Thymus (tissue), 11 donors: Measurements from ENCODE around the gene ORM2. TPM values are rescaled to one million over a fixed set of nuclear protein-coding genes. Genes with fewer than 3 reads are reported as not detected.
A peak's percentile ranks its signal among the peaks of the same experiment; 100 is the strongest.

Experiments
- DNase-seq, 9 donors: peaks; one replicate each; pipeline ENCODE4 v3.0.0-alpha.2; 2013; ENCODE audit warnings: low spot score in 9 of 9, low read depth in 6 of 9, missing footprints in 1 of 9
- H3K27ac ChIP-seq, 2 donors: one replicate each; pipeline ENCODE4 v1.5.1; 2013; ENCODE audit warnings: control low read depth in 1 of 2, low read depth in 1 of 2, low read length in 1 of 2, mild to moderate bottlenecking in 1 of 2, moderate library complexity in 1 of 2
- H3K27me3 ChIP-seq, 2 donors: one replicate each; pipeline ENCODE4 v1.5.1; 2013; ENCODE audit warnings: low read length in 1 of 2; ENCODE audit not compliant: control insufficient read depth in 2 of 2, insufficient read depth in 1 of 2
- H3K36me3 ChIP-seq, 2 donors: one replicate each; pipeline ENCODE4 v1.5.1; 2013; ENCODE audit warnings: low read length in 1 of 2, mild to moderate bottlenecking in 1 of 2, moderate library complexity in 1 of 2; ENCODE audit not compliant: control insufficient read depth in 2 of 2, insufficient read depth in 2 of 2
- H3K4me1 ChIP-seq, 2 donors: one replicate each; pipeline ENCODE4 v1.5.1; 2013; ENCODE audit warnings: low read length in 2 of 2; ENCODE audit not compliant: control insufficient read depth in 2 of 2, insufficient read depth in 2 of 2
- H3K4me3 ChIP-seq, 2 donors: one replicate each; pipeline ENCODE4 v1.5.1; 2013; ENCODE audit warnings: low read length in 2 of 2, control low read depth in 1 of 2, mild to moderate bottlenecking in 1 of 2
- H3K9me3 ChIP-seq, 2 donors: one replicate each; pipeline ENCODE4 v1.5.1; 2013; ENCODE audit warnings: low read length in 1 of 2, mild to moderate bottlenecking in 1 of 2; ENCODE audit not compliant: control insufficient read depth in 2 of 2, insufficient read depth in 1 of 2
- WGBS: extraction: QIAGEN DNeasy Blood & Tissue Kit; methylation state at CpG from one replicate; pipeline ENCODE4 v1.1.7; 2013; 5-methylcytosine and 5-hydroxymethylcytosine counted together
- polyA plus RNA-seq: library from polyadenylated mRNA; stranded (reverse); fragments of 200-250 nt; gene quantifications from one replicate; pipeline ENCODE4 v1.2.3, GENCODE V29; 2013
- total RNA-seq: library from RNA; stranded (reverse); fragments of 120-200 nt; gene quantifications from one replicate; pipeline ENCODE4 v1.2.4, GENCODE V29; 2013
- donor health status: healthy.

ORM2 gene
- total and polyA plus RNA-seq, 2 donors, result 0.38 to 1.1 TPM

DNA sequence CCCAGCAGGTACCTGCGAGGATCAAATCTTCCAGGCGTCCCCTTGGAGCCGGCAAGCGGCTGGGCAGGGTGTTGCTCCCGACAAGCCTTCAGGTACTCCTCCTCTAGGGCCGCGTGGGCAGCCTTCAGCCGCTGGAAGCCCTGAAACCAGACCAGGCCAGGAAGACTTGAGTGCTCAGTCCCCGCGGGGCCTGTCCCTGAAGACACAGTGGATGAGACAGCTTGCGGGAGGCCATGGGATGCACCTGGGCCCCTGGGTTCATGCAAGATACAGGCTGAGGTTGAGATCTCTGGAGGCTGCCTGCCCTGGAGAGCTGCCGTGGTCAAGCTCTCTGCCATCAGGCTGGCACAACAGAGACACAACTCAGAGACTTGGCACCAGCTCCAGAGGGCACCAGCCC lies 32.7 kb downstream of the ORM2 start:
- Histone ChIP-seq H3K4me3 (no peak overlapping the region), H3K4me1 (peaks cover 10 to 21% of the 10 kb centered on the region in 2 donors), H3K9me3 (no peaks in the 10 kb centered on the region), H3K36me3 (peaks cover 79 to 96% of the 10 kb centered on the region in 2 donors), H3K27ac (no peak overlapping the region), H3K27me3 (no peaks in the 10 kb centered on the region)
- WGBS, result 94% methylated on average over 12 of the region's 12 CpGs
- DNase-seq, result no peak

GRCh38 chr9:114363424-114363823 lies 33.8 kb downstream of the ORM2 start:
- no peaks in the 10 kb centered on the region for H3K27me3 ChIP-seq
- H3K36me3 ChIP-seq, result peaks cover 79 to 96% of the 10 kb centered on the region in 2 donors
- WGBS, result 61% methylated on average over 2 of the region's 2 CpGs
- peak overlapping the region in 1 of 2 donors; percentile 62 for H3K27ac ChIP-seq
- no peak overlapping the region for H3K4me3 ChIP-seq
- H3K9me3 ChIP-seq, result no peaks in the 10 kb centered on the region
- H3K4me1 ChIP-seq, result peaks cover 20 to 31% of the 10 kb centered on the region in 2 donors
- no peak for DNase-seq

GRCh38 chr9:114364134-114365041 lies 34.7 kb downstream of the ORM2 start:
- WGBS, result 76% methylated on average over 6 of the region's 6 CpGs
- H3K36me3 ChIP-seq, result peaks cover 83 to 98% of the 10 kb centered on the region in 2 donors
- H3K27me3 ChIP-seq, result no peaks in the 10 kb centered on the region
- peak overlapping the region; percentile 7 to 11 for H3K27ac ChIP-seq
- no peak for DNase-seq
- H3K4me1 ChIP-seq, result peaks cover 23 to 39% of the 10 kb centered on the region in 2 donors
- H3K4me3 ChIP-seq, result no peak overlapping the region
- no peaks in the 10 kb centered on the region for H3K9me3 ChIP-seq

GRCh38 chr9:114365194-114365593 lies 35.5 kb downstream of the ORM2 start:
- no peaks in the 10 kb centered on the region for H3K9me3 ChIP-seq
- H3K27me3 ChIP-seq, result no peaks in the 10 kb centered on the region
- 96% methylated on average over 2 of the region's 2 CpGs for WGBS
- H3K4me1 ChIP-seq, result peaks cover 31 to 47% of the 10 kb centered on the region in 2 donors
- H3K36me3 ChIP-seq, result peaks cover 83 to 98% of the 10 kb centered on the region in 2 donors
- no peak overlapping the region for H3K4me3 ChIP-seq
- no peak overlapping the region for H3K27ac ChIP-seq
- no peak for DNase-seq

DNA sequence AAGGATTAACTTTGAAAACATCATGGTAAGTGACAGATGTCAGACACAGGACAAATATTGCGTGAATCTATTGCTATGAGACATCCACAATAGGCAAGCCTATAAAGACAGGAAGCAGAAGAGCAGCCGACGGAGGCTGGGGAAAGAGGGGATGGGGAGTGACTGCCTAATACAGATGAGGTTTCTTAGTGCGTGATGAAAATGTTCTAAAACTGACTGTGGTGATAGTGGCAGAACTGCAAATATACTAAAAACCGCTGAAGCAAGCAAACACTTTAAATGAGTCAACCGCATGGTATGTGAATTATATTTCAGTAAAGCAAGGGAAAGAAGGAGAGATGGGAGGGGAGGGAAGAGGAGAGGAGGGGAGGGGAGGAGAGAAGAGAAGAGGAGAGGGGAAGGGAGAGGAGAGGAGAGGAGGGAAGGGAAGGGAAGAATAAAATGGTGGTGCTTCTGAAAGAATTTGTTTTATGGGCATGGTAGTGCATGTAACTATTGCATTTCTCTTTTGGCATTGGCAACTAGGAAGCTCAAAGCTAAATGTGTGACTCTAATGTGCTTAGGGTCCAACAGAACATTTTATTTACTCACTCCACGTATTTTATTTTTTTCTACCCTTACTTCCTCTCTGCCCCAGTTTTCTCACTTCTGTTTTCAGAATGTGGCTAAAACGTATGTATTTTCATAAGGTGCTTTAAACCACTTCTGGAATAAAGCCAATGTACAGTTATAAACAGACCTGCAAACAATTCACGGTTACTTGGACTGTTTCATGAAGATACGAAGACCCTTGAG lies 36.9 kb downstream of the ORM2 start:
- Histone ChIP-seq H3K36me3 (peaks cover 71 to 90% of the 10 kb centered on the region in 2 donors), H3K9me3 (no peaks in the 10 kb centered on the region), H3K27me3 (no peaks in the 10 kb centered on the region), H3K4me3 (no peak overlapping the region), H3K4me1 (peaks cover 44 to 60% of the 10 kb centered on the region in 2 donors), H3K27ac (peak overlapping the region; percentile 8 to 75)
- DNase-seq, result peak in 1 of 9 donors; percentile 33
- 23% methylated on average over 10 of the region's 10 CpGs for WGBS

- peaks cover 63 to 85% of the 10 kb centered on the region in 2 donors for H3K36me3 ChIP-seq
- peak overlapping the region; percentile 75 to 77 for H3K27ac ChIP-seq
- DNase-seq, result no peak
- peaks cover 52 to 69% of the 10 kb centered on the region in 2 donors for H3K4me1 ChIP-seq
- no peaks in the 10 kb centered on the region for H3K9me3 ChIP-seq
- H3K4me3 ChIP-seq, result no peak overlapping the region
- 92% methylated on average over 6 of the region's 6 CpGs for WGBS
- no peaks in the 10 kb centered on the region for H3K27me3 ChIP-seq
Observed at GRCh38 chr9:114367366-114367765, 37.7 kb downstream of the ORM2 start.

- peaks cover 57 to 82% of the 10 kb centered on the region in 2 donors for H3K36me3 ChIP-seq
- no peak overlapping the region for H3K4me3 ChIP-seq
- H3K9me3 ChIP-seq, result no peaks in the 10 kb centered on the region
- DNase-seq, result no peak
- peak overlapping the region; percentile 75 to 77 for H3K27ac ChIP-seq
- H3K4me1 ChIP-seq, result peaks cover 58 to 75% of the 10 kb centered on the region in 2 donors
- WGBS, result 95% methylated on average over 14 of the region's 14 CpGs
- no peaks in the 10 kb centered on the region for H3K27me3 ChIP-seq
Observed at GRCh38 chr9:114367772-114368569, 38.3 kb downstream of the ORM2 start.

DNA sequence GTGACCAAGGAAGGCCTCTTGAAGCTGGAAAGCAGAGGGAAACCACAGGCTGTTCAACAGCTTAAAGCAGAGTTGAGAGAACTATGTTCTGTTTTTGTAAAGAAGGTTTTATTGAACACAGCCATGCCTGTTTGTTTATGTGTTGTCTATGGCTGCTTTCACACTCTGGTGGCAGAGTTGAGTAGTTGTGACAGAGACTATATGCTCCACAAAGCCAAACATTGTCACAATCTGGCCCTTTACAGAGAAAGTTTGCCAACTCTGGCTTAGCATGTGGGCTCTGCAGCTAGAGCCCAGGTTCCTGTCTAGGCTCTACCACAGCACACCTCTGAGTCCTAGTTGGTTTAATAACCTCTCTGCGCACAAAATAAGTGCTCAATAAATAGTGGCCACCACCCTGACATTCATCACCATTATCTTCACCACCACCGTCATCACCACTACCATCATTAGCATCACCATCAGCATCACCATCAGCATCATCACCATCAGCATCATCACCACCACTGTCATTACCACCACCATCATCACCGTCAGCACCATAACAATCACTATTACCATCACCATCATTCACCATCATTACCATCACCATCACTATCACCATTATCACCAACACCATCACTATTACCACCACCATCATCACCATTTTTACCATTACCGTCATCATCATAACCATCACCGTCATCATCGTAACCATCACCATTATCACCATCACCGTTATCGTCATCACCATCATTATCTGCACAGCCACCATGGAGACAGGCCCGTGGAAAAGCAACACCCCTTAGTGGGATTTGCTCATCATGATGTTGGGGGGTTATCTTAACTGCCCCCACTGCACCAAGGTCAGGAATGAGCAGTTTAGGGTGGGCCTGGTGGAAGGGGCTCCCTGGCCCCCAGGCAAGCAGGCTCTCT lies 39.8 kb downstream of the ORM2 start:
- 98% methylated on average over 9 of the region's 9 CpGs for WGBS
- Histone ChIP-seq H3K36me3 (peaks cover 49 to 76% of the 10 kb centered on the region in 2 donors), H3K4me3 (no peak overlapping the region), H3K27me3 (no peaks in the 10 kb centered on the region), H3K9me3 (no peaks in the 10 kb centered on the region), H3K4me1 (peaks cover 65 to 80% of the 10 kb centered on the region in 2 donors), H3K27ac (peak overlapping the region; percentile 48 to 99)
- no peak for DNase-seq
